GM19324 (cell line): ENCODE results near the gene SMPD1.
A peak's percentile ranks its signal among the peaks of the same experiment; 100 is the strongest.

Experiments used
- ATAC-seq: cut with Tn5 transposase; IDR thresholded peaks from one replicate; pipeline ENCODE4 v1.9.1; 2021; ENCODE audit warnings: mild to moderate bottlenecking, moderate library complexity; ENCODE audit not compliant: unreplicated experiment, low FRiP score

Gene SMPD1

DNA sequence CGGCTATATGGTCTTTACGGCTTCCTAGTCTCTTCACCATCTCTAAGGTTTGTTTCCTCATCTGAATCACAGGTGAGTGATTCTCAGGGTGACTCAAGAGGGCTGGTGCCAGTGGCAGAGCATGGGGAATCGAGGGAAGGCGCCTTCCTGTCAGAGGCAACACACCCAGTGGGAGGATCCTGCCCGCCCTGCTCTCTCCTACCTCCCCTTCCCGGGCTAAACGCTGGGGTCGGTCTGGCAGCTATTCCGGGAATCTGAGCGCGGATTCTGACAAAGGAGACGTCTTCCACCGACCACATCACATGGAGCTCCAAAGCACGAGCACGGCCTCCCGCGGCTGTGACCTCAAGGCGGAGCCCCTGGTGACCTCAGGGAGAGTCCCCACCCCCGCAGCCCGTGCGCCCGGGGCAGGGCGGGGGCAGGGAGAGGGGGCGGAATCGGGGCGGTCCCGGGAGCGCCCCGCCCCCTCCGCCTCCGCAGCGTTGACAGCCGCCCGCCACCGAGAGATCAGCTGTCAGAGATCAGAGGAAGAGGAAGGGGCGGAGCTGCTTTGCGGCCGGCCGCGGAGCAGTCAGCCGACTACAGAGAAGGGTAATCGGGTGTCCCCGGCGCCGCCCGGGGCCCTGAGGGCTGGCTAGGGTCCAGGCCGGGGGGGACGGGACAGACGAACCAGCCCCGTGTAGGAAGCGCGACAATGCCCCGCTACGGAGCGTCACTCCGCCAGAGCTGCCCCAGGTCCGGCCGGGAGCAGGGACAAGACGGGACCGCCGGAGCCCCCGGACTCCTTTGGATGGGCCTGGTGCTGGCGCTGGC is at the start of gene SMPD1:
TSS of gene SMPD1 (plus strand) at position 570 of the 813 bp plus-strand sequence. CDS start at position 695, 125 bp downstream.
- ATAC-seq = peak; percentile 99

DNA sequence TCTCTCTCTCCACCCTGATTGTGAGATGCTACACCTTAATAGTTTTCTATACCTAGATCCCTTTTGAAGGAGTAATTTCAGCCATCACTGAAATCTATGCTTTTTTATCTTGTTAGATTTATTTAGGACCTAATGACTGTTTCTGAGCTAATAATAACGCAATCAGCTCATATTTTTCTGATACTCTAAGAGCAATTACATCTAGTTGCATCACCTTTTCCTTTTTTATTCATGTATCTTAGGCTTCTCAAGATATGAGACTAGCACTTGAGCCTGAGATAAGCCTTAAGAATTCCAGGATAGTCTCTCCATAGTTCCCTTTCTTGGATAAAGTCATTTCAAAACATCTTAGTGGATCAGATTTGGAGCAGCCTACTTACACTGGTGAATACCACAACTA is 44.9 kb upstream of the SMPD1 start:
- no peak for ATAC-seq

DNA sequence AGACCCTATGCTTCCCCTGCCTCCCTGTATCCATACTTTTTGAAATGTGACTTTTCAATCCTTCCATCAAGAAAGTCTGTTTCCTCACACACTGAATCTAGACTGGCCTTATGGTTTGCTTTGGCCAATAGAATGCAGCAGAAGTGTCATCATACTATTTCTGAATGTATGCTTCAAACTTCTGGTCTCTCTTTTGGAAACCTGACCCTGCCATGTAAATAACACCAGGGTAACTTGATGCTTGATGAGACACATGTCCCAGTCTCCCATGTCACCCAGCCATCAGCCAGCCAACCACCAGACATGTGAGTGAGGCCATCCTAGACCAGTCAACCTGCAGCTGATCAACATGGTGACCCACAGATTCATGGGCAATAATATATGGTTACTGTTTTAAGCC is 40.2 kb upstream of the SMPD1 start:
- ATAC-seq = no peak

DNA sequence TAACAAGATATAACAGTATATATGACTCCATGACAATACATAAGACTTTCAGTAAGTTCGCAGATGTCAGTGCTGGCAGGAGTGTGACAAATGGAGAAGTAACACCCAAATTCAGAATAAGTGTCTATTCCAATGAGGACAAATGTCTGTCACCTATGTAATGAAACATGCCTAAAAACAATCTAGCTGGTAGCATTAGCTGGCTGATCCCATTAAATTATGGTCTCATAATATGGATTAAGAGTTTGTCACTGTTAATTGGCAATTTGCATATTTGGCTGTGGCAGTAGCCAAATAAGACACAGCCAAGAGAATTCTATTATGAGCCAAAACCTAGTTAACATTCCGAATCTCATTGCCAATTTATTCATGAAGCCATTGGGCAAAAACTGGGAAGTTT is 39.8 kb upstream of the SMPD1 start:
- no peak for ATAC-seq

DNA sequence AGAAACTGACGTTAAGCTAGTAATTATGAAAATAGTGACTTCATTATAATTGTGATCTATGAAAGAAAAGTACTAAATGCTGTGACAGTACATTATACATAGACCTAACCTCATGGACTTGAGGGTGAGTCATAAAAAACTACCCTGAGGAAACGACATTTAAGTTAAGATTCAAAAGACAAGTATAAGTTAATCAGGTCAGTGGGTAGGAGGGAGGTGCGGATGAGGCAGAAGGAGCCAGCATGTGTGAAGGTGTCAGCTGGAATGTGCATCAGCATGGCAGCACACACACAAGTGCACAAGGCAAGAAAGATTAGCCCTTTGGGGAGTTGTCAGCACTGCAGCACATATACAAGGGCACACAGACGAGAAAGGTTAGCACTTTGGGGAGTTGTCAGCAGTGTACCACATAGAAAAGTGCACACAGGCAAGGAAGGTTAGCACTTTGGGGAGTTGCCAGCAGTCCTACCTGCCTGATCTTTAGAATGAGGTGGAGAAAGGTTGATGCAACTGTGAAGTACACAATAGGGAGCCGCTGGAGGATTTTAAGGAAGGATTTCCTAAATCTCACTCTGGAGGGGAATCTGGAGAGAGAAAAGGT is 38.4 kb upstream of the SMPD1 start:
- ATAC-seq = no peak

DNA sequence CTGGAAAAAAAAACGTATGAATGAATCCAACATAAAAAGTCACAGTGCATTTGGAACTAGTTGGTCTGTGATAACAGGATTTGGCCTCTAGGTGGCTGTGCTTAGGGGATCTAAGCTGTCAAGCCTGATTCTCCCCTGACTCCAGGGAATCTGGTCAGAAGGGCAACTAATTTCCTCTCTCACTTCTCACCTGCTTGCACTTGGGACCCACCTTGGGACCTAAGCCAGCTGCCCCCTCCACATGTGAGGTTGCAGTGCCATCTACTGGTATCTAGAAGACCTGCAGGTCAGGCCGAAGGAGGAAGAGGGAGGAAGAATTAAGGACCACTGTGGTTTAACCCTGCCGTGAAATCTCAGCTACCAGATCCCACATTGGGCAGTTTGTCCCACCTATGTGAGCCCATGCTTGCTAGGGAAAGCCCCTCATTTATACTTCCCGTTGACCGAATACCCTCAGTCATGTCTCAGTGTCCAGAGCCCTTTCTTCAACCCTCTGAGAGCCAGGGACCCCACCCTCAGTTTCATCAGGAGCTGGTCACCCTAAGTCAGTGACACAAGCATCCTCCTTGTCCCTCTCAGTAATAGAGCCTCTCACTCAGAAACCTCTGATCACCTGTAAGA is 36.8 kb upstream of the SMPD1 start:
- peak; percentile 78 for ATAC-seq

DNA sequence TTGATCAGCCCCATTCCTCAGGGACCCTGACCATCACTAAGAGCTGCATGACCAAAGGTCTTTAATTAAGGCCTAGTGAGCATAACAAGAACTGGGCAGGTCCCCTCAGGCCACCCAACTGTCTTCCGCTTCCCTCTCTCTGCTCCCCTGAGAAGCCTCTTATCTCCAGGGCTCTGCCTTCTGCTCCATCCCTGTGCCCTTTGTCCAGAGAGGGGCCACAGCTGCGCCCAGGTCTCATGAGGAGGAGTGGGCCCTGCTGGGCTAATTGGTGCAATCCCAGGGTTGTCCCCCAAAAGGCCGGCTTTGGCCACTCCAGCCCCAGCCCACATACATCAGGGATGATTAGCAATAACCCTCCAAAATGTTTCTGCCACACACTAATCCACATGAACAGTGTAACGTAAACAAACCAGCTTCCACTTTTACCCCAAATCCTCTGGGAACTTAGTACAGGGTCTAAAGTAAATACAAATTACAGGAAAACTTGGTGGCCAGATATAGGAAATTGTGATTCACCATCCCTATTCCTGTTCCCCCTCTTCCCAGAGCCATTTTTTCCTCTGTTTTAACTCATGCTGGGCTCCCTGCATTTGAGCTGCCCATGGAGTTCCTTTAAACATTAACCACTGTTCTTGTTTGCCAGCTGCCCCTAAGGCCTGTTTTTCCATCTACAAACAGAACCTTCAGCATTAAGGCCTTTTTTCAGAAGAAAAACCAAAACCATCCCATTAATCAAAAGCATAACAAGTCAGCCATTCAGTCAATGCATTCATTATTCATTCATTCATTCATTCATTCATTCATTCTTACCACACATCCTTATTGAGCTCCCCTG is 35.4 kb upstream of the SMPD1 start:
- no peak for ATAC-seq

DNA sequence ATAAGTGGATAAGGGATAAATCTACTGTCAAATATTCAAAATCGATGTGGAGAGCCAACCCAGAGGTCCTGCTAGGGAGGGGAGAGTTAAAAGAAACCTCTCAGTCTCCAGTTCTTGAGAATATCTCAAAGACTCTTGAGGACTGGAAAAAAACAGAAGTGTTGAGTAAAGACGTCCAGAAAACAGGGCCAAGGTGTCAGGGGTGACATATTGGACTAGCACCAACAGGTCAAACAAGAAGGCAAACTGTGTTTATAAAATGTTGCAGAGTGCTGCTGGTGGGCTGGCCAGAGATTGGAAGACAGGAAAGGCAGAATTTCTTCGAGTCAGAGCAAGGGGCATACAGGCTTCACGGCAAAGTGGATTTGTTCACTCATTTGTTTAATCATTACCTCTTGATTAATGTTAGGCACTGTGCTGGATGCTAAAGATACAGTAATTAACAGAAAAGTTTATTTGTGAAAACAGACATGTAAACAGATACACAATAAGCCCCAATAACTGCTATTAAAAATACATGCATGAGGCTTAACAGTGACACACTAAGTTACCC is 33.7 kb upstream of the SMPD1 start:
- no peak for ATAC-seq

DNA sequence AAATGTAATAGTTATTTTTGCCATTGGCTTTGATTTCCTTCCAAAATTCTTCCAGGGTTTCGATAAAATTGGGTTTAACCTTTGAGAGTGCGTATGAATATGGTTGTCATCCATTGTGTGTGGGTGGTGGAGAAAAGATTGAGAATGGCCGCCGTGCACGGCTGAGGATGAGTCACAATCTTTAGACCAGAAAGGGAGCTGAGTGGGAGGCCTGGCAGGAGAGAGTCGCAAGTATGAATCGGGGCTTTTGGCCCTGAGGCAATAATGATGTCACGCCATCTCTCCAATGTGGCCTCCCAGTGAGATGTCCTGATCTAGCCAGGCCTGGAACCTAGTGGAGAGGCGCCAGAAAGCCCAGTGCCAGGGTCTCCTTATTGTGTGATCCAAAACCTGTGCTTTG is 33.1 kb upstream of the SMPD1 start:
- ATAC-seq = no peak

DNA sequence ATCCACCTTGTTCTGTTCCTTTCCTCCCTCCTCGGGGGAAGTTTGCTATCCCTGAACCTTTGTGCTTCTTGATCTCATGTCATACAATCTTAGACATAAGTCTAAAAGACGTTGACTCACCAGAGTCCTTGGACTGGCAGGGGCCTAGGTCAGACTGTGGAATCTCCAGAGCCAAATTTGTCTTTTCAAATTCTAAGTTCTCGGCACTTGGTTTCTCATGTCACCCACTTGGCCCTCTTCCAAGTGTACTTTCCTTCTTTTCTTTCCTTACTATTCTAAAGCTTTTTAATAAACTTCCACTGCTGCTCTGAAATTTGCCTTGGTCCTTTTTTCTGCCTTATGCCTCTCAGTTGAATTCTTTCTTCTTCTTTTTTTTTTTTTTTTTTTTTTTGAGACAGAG is 30.1 kb upstream of the SMPD1 start:
- no peak for ATAC-seq

DNA sequence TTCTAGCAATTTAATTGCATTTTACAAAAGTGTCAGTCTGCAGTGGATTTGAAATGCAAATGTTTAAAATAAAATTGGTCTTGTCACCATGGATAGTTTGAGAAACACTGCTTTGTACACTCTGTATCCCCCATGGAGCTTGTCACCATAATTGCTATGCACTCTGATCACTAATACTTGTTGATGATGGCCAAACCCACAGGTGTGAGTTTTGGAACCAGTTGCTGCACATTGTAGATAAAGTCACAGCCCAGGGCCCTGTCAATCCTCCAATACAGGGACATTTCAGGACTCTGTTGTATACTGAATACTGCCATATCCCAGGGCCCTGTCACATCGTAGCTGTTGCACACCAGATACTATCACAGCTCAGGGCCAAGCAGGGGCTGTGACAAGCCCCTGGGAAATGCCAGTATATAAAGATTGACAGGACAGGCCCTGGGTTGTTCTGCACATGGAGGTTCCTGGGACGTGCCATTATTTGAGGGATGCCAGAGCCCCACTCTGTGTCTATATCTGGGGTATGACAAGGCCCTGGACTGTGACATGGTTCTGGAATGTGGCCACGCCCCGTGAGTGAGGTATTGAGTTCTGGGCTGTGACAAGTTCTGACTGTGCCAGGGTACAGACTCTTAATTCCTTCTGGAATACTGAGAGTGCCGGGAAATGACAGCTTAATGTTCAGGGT is 27.9 kb upstream of the SMPD1 start:
- ATAC-seq = no peak

DNA sequence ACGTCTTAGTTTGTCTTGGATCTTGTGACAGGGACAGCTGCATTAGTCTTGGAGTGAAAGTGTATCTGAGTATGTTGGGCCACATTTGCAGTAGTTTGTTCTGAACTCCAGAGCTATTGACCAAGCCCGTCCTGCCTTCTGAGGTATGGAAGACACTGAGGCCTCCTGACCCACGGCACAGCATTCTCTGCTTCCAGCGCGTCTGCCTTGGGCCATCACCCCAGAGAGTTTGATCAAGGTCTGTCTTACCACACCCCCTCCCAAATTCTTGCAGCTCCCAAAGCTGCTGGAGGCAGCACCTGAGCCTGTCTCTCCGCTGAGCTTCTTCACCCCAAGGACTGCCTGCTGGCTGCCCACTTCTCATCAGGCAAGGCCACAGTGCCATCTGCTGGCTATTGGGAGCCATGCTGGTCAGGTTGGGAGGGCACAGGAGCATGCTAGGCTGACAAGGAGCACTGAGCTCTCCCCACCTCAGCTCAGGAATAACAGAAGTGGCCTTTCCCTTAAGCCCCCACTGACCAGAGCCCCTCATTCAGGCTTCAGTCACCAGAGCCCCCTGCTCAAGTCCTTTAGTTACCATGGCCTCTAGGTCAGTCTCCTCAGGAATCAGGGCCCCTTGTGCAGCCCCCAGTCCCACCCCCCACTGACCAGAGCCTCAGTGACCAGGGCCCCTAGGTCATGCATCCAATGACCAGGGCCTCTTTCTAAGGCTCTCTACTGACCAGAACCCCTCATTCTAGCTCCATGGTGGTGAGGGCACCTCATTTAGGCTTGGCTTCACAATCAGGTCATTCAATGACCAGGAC is 27.2 kb upstream of the SMPD1 start:
- ATAC-seq = peak; percentile 72

DNA sequence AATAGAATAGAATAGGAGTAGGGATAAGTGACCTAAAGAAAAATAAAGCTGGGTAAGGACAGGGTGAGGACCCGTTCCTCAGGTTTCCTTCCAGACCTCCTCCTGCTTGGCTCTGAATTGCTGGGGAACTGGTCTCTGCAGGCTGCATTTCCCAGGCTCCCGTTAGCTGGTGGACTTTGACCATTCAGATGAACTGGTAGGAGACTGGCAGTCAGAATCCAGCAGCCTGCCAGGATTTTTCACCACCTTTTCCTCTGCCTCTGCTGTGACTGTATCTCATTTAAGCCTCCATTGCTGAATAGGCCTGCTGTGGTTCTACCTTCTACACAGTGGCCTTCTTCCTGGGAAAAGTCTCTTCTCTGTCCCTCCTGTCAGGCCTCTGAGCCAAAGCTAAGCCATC is 24.6 kb upstream of the SMPD1 start:
- ATAC-seq = no peak

DNA sequence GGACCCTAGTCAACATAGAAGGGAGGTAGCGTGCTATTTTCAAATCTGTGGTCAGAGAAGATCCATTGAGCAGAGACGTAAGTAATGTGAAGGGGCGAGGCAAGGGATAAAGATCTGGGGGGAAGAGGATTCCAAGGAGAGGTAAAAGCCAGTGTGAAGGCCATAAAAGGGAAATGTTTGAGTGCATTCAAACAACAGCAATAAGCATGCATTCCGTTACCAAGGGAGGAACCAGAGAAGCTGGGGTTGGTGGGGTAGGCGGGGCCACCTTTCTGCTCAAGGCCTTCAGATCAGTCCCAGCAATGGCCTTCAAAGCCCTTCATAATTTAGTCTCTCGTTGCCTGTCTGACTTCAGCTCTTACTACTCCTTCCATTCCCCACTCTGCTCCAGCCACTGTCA is 18.4 kb upstream of the SMPD1 start:
- no peak for ATAC-seq

DNA sequence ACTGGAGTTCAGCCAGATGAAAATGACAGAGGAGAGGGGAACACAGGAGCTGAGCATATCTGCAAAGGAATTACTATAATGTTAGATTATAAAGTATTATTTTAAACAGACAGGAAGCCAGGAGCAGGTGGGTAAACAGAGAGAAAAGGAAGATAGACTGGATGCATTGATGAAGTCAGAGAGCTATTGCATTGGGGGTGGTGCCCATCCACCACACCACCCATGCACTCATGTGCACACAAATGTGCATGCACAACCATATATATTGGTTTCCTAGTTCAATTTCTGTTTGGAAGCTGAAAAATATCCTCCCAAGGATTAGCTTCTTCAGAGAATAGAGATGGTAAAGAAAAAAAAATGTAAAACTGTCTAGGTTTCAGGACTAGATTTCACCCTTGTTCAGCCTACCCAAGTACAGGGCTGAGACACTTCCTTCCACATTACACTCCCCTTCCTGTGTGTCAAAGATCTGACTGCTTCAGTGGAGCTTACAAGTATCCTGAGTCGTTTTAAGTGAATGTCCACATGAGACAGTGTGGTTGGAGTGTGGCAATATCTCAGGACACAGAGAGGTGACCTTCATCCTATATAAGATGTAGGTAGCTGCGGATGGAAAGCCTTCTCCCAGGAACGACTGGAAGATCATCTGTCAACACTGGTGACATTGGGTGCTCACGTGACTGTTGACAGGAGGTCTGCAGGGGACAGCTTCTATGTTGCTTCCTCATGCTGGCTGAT is 12.2 kb upstream of the SMPD1 start:
- no peak for ATAC-seq

DNA sequence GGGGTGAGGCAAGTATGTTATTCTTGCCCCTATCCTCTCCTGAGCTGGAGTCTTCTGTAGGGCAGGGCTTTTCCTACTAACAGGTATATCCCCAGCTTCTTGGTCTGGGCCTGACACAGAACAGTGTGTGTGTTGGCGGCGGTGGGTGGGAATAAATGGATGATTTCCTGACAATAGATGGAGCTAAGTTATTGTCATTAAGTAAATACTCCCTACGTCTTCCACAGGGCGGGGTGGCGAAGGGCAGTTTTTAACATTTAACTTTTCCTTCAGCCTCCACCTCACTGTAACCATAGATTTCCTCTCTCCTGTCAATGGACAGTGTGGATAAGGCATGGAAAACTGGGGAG is 11.7 kb upstream of the SMPD1 start:
- ATAC-seq = no peak

DNA sequence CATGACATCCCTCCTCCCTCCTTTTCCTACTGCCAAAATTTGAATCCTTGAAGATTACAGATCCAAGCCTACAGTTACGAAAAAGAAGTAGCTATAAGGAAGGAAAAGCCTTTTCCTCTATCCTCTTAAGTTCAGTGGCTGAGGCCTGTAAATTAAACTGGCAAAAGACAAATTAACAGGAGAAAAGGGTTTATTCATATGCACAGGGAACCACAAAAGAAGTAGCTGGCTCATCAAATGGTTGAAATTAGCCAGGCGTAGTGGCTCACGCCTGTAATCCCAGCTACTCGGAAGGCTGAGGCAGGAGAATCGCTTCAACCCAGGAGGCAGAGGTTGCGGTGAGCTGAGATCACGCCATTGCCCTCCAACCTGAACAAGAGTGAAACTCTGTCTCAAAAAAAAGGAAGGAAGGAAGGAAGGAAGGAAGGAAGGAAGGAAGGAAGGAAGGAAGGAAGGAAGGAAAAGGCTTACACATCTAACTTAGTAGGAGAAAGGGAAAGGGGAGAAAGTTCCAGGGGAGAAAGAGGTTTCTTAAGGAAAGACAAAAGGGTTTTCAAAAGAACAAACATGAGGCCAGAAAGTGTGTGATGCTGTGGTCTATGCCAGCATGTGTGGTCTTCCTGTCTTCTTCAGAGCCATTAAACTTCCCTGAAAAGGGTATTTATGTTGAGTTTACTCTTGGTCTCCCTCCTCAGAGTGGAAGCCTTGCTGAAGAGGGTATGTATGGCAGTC is 5.1 kb upstream of the SMPD1 start:
- ATAC-seq = no peak
